GM23338 (cell line): ENCODE results near the gene IGSF21. TPM values are rescaled to one million over a fixed set of nuclear protein-coding genes. Genes with fewer than 3 reads are reported as not detected.

Source experiments
- ATAC-seq: fragments of 200-7000 bp; cut with Tn5 transposase; 3 replicates; pipeline ENCODE4 v1.9.1; 2020
- DNase-seq: peaks from one replicate; pipeline ENCODE4 v3.0.0-alpha.2; 2015; ENCODE audit warnings: low spot score
- H2AFZ ChIP-seq: fragments of 200-600 bp; sonication (generic); 2 replicates; pipeline ENCODE4 v1.8.0; 2016; ENCODE audit warnings: antibody characterized with exemption, mild to moderate bottlenecking, moderate library complexity
- H3F3A ChIP-seq: fragments of 200-600 bp; sonication (generic); replicated peaks from 2 replicates; pipeline ENCODE4 v1.8.0; 2017; ENCODE audit warnings: antibody characterized with exemption, mixed run types, low read depth
- H3K27ac ChIP-seq: fragments of 200-600 bp; sonication (generic); 2 replicates; pipeline ENCODE4 v1.6.1; 2016; ENCODE audit warnings: low read depth
- H3K27me3 ChIP-seq: fragments of 200-600 bp; sonication (generic); 2 replicates; pipeline ENCODE4 v1.8.0; 2016; ENCODE audit warnings: mild to moderate bottlenecking, mixed run types, moderate library complexity; ENCODE audit not compliant: insufficient read depth
- H3K36me3 ChIP-seq: fragments of 200-600 bp; sonication (generic); 2 replicates; pipeline ENCODE4 v1.8.0; 2016; ENCODE audit warnings: mild to moderate bottlenecking; ENCODE audit not compliant: insufficient read depth
- H3K4me1 ChIP-seq: fragments of 200-600 bp; sonication (generic); 2 replicates; pipeline ENCODE4 v1.8.0; 2016; ENCODE audit warnings: mild to moderate bottlenecking, moderate library complexity; ENCODE audit not compliant: insufficient read depth
- H3K4me2 ChIP-seq: fragments of 200-600 bp; sonication (generic); 2 replicates; pipeline ENCODE4 v1.7.1; 2017; ENCODE audit warnings: mixed run types
- H3K4me3 ChIP-seq: fragments of 200-600 bp; sonication (generic); 2 replicates; pipeline ENCODE4 v1.6.1; 2016; ENCODE audit warnings: mixed run types
- H3K79me2 ChIP-seq: fragments of 200-600 bp; sonication (generic); replicated peaks from 2 replicates; pipeline ENCODE4 v1.8.0; 2017; ENCODE audit warnings: mild to moderate bottlenecking; ENCODE audit not compliant: insufficient read depth
- H3K9me2 ChIP-seq: fragments of 200-600 bp; sonication (generic); 2 replicates; pipeline ENCODE4 v1.8.0; 2017; ENCODE audit not compliant: insufficient read depth
- H4K20me1 ChIP-seq: fragments of 200-600 bp; sonication (generic); replicated peaks from 2 replicates; pipeline ENCODE4 v1.8.0; 2017; ENCODE audit warnings: mild to moderate bottlenecking; ENCODE audit not compliant: insufficient read depth
- H3K27ac Mint-ChIP-seq: 2 replicates; pipeline ENCODE4 v1.8.0; 2020; ENCODE audit warnings: inconsistent platforms, mild to moderate bottlenecking, moderate library complexity, mixed read lengths
- H3K27me3 Mint-ChIP-seq: 3 replicates; pipeline ENCODE4 v1.8.0; 2022; ENCODE audit warnings: low read depth, mild to moderate bottlenecking, moderate library complexity, mixed read lengths, inconsistent platforms; ENCODE audit not compliant: insufficient read depth, poor library complexity
- H3K36me3 Mint-ChIP-seq: 3 replicates; pipeline ENCODE4 v1.8.0; 2021; ENCODE audit warnings: low read depth, mild to moderate bottlenecking, inconsistent platforms, moderate library complexity, mixed read lengths
- H3K4me1 Mint-ChIP-seq: 3 replicates; pipeline ENCODE4 v1.8.0; 2020; ENCODE audit warnings: mild to moderate bottlenecking, inconsistent platforms, mixed read lengths
- H3K4me3 Mint-ChIP-seq: 3 replicates; pipeline ENCODE4 v1.8.0; 2021; ENCODE audit warnings: moderate library complexity, mild to moderate bottlenecking, inconsistent platforms, mixed read lengths
- H3K9me3 Mint-ChIP-seq: 3 replicates; pipeline ENCODE4 v1.8.0; 2020; ENCODE audit warnings: moderate library complexity, mild to moderate bottlenecking, inconsistent platforms, mixed read lengths
- CREB1 ChIP-seq: fragments of 250-450 bp; sonication (Bioruptor Pico); IDR thresholded peaks from 2 replicates; pipeline ENCODE4 v1.5.0; 2020; ENCODE audit warnings: low read depth, mild to moderate bottlenecking, moderate library complexity
- CTCF ChIP-seq, 2 experiments: fragments of 200-600 bp in 1 of 2; sonication (generic) in 1 of 2; conservative IDR thresholded peaks; 2 replicates each; pipeline versions ENCODE4 v1.5.1 to v1.6.1; 2016 to 2017; ENCODE audit warnings: antibody characterized with exemption in 2 of 2, low read depth in 2 of 2, mild to moderate bottlenecking in 2 of 2, moderate library complexity in 1 of 2
- EZH2 ChIP-seq: fragments of 200-600 bp; sonication (generic); IDR thresholded peaks from one replicate; pipeline ENCODE4 v1.8.0; 2017; ENCODE audit warnings: antibody characterized with exemption, mild to moderate bottlenecking, low read depth; ENCODE audit not compliant: unreplicated experiment
- JUNB ChIP-seq: IDR thresholded peaks from one replicate; pipeline ENCODE4 v1.6.1; 2016; ENCODE audit warnings: antibody characterized with exemption; ENCODE audit not compliant: unreplicated experiment
- polyA plus RNA-seq: library from polyadenylated mRNA; unstranded; fragments of >200 nt; fragmentation: Nextera tagmentation; extraction: Ambion mirVana; gene quantifications from 2 replicates; pipeline ENCODE4 v1.2.1, GENCODE V29; 2016
- total RNA-seq: library from RNA; depleted of rRNA; stranded (reverse); fragments of >200 nt; shearing (Covaris generic); gene quantifications from 2 replicates; pipeline ENCODE4 v1.2.3, GENCODE V29; 2014
- TF ChIP-seq, protein P1 (sequence below): fragments of 250-450 bp; sonication (Bioruptor Pico); IDR thresholded peaks from 2 replicates; pipeline ENCODE4 v1.5.0; 2020; ENCODE audit warnings: mild to moderate bottlenecking, moderate library complexity

The IGSF21 gene
- total and polyA plus RNA-seq, 2 experiments from 2014 or later = 15.6 to 15.7 TPM

- TF ChIP-seq, protein P1, sequence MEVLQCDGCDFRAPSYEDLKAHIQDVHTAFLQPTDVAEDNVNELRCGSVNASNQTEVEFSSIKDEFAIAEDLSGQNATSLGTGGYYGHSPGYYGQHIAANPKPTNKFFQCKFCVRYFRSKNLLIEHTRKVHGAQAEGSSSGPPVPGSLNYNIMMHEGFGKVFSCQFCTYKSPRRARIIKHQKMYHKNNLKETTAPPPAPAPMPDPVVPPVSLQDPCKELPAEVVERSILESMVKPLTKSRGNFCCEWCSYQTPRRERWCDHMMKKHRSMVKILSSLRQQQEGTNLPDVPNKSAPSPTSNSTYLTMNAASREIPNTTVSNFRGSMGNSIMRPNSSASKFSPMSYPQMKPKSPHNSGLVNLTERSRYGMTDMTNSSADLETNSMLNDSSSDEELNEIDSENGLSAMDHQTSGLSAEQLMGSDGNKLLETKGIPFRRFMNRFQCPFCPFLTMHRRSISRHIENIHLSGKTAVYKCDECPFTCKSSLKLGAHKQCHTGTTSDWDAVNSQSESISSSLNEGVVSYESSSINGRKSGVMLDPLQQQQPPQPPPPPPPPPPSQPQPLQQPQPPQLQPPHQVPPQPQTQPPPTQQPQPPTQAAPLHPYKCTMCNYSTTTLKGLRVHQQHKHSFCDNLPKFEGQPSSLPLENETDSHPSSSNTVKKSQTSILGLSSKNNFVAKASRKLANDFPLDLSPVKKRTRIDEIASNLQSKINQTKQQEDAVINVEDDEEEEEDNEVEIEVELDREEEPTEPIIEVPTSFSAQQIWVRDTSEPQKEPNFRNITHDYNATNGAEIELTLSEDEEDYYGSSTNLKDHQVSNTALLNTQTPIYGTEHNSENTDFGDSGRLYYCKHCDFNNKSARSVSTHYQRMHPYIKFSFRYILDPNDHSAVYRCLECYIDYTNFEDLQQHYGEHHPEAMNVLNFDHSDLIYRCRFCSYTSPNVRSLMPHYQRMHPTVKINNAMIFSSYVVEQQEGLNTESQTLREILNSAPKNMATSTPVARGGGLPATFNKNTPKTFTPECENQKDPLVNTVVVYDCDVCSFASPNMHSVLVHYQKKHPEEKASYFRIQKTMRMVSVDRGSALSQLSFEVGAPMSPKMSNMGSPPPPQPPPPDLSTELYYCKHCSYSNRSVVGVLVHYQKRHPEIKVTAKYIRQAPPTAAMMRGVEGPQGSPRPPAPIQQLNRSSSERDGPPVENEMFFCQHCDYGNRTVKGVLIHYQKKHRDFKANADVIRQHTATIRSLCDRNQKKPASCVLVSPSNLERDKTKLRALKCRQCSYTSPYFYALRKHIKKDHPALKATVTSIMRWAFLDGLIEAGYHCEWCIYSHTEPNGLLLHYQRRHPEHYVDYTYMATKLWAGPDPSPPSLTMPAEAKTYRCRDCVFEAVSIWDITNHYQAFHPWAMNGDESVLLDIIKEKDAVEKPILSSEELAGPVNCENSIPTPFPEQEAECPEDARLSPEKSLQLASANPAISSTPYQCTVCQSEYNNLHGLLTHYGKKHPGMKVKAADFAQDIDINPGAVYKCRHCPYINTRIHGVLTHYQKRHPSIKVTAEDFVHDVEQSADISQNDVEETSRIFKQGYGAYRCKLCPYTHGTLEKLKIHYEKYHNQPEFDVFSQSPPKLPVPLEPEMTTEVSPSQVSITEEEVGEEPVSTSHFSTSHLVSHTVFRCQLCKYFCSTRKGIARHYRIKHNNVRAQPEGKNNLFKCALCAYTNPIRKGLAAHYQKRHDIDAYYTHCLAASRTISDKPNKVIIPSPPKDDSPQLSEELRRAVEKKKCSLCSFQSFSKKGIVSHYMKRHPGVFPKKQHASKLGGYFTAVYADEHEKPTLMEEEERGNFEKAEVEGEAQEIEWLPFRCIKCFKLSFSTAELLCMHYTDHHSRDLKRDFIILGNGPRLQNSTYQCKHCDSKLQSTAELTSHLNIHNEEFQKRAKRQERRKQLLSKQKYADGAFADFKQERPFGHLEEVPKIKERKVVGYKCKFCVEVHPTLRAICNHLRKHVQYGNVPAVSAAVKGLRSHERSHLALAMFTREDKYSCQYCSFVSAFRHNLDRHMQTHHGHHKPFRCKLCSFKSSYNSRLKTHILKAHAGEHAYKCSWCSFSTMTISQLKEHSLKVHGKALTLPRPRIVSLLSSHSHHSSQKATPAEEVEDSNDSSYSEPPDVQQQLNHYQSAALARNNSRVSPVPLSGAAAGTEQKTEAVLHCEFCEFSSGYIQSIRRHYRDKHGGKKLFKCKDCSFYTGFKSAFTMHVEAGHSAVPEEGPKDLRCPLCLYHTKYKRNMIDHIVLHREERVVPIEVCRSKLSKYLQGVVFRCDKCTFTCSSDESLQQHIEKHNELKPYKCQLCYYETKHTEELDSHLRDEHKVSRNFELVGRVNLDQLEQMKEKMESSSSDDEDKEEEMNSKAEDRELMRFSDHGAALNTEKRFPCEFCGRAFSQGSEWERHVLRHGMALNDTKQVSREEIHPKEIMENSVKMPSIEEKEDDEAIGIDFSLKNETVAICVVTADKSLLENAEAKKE (CRISPR knock-in tag) = no peak
- no peak for TF ChIP-seq CREB1 (CRISPR knock-in tag)
Measured at GRCh38 chr1:18134324-18135046, 26.9 kb downstream of the IGSF21 start (continued).

DNA sequence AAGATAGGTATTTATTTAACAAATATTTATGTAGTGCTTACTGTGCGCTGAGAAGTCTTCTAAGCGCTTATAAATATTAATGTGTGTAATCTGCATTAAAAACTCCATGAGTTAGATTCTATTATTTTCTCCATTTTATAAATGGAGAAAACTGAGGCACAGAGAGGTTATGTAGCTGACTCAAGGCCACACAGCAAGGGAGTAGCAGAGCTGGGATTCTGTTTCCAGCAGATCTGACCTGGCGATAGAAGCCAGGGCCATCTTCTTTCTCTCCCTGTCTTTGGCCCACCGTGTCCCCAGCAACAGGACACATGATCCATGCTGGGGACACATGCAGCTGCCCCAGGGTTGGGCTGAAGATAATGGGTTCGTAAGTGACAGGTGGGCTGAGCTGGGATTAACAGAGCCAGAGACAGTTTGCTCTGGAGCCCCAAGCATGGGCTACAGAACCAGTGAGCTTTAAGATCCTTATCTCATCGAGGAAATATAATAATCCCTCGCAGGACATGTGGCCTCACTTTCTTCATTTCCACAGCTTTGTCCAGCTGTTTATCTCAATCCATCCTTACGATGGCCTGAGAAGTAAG is 30.3 kb downstream of the IGSF21 start:
- Mint-ChIP-seq H3K27me3 (peaks cover 8% of the 10 kb centered on the region), H3K4me3 (no peak overlapping the region), H3K36me3 (no peaks in the 10 kb centered on the region), H3K4me1 (peaks cover 21% of the 10 kb centered on the region), H3K9me3 (peaks cover 2% of the 10 kb centered on the region; the same call in 1 of the 3 replicates), H3K27ac (no peak overlapping the region)
- Histone ChIP-seq H3K27me3 (no peaks in the 10 kb centered on the region), H3K4me3 (no peak overlapping the region), H3K79me2 (peaks cover 16% of the 10 kb centered on the region; the same call in 1 of the 2 replicates), H4K20me1 (no peaks in the 10 kb centered on the region; the same call in 1 of the 2 replicates), H2AFZ (no peak overlapping the region), H3F3A (no peaks in the 10 kb centered on the region), H3K9me2 (no peaks in the 10 kb centered on the region), H3K4me1 (peaks cover 18% of the 10 kb centered on the region), H3K4me2 (no peak overlapping the region), H3K36me3 (no peaks in the 10 kb centered on the region), H3K27ac (no peak overlapping the region)
- DNase-seq = no peak
- ATAC-seq = no peak
- TF ChIP-seq, protein P1 (CRISPR knock-in tag) = no peak
- no peak for TF ChIP-seq JUNB
- no peak for TF ChIP-seq CTCF (conservative IDR thresholded peaks at IDR 0.05; ENCODE audit: low read depth in 2 of 2)
- TF ChIP-seq EZH2 = no peak
